Measurements from ENCODE around the gene FBXW9. TPM values are rescaled to one million over a fixed set of nuclear protein-coding genes. Genes with fewer than 3 reads are reported as not detected.
A peak's percentile ranks its signal among the peaks of the same experiment; 100 is the strongest.
"Not testable (repeated sequence)": the region's sequence is repeated elsewhere in the genome, so short reads cannot be mapped to it uniquely, and the experiment has no call there.

The FBXW9 gene
- total and polyA plus RNA-seq, 9 donors, result 0.37 to 14.8 (median 5.2) TPM

DNA sequence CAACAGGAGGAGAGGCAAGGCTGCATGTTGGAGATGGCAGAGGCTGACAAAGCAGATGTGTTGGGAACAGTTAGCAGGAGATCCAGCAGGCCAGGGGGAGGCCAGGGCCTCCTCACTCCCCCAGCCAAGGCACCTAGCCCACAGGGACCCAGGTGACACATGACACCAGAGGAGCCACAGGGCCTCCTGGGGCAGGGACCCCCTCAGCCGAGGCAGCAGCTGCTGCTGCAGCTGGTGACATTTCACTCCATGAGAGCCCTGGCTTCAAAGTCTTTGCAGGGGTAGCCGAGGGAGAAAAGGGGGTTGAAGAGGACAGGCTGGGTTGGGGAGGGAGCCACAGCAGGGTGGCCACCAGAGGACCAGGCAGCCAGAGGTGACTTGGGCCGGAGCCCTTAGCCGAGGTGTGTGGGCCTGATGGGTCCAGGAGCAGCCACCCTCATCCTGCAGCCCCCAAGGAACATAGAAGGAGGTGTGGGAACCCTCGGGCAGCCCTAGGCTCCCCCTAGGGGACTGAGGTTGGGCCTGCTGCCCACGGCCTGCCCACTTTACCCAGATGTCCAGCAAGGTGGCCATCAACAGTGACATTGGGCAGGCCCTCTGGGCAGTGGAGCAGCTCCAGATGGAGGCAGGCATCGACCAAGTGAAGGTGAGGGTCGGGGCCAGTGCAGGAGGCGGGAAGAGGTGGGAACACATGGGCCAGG lies 8.8 kb downstream of the FBXW9 start, which contains the start of gene GNG14:
TSS of gene GNG14 (plus strand) at position 503 of the 701 bp plus-strand sequence. CDS start at position 554, 51 bp downstream.
- H3K4me1 ChIP-seq (ENCODE audit: insufficient read depth), result no peaks in the 10 kb centered on the region
- no peak for DNase-seq
- TF ChIP-seq CTCF (IDR thresholded peaks at IDR 0.05), result no peak
- TF ChIP-seq POLR2A (IDR thresholded peaks at IDR 0.05), result no peak
- TF ChIP-seq EP300 (IDR thresholded peaks at IDR 0.05), result no peak
- no peaks in the 10 kb centered on the region for H3K36me3 ChIP-seq
- intact Hi-C loops (cut with DNase I), result no loop called here
- H3K27ac ChIP-seq, result no peak within 1 kb of the TSS
- H3K9me3 ChIP-seq, result no peaks in the 10 kb centered on the region
- no peak within 1 kb of the TSS for H3K4me3 ChIP-seq
- WGBS, 3 donors, result 74 to 89% (median 80%) methylated on average over 9 of the region's 9 CpGs
- no peaks in the 10 kb centered on the region for H3K27me3 ChIP-seq

- intact Hi-C loops (cut with DNase I), result no loop called here
- Histone ChIP-seq H3K9me3 (no peaks in the 10 kb centered on the region), H3K27ac (no peak overlapping the region), H3K27me3 (no peaks in the 10 kb centered on the region), H3K36me3 (no peaks in the 10 kb centered on the region), H3K4me1 (ENCODE audit: insufficient read depth) (no peaks in the 10 kb centered on the region), H3K4me3 (no peak overlapping the region)
- WGBS, 3 donors, result 70 to 76% (median 74%) methylated on average over 3 of the region's 3 CpGs
- TF ChIP-seq EP300 (IDR thresholded peaks at IDR 0.05), result no peak
- no peak for TF ChIP-seq CTCF (IDR thresholded peaks at IDR 0.05)
- no peak for TF ChIP-seq POLR2A (IDR thresholded peaks at IDR 0.05)
- DNase-seq, result no peak
These were observed 10.6 kb downstream of the FBXW9 start for GRCh38 chr19:12685831-12686230.

GRCh38 chr19:12681074-12681987 lies 15.1 kb downstream of the FBXW9 start, which contains the start of gene DHPS:
Gene DHPS, minus strand, starts transcription at chr19:12681880. Its CDS starts 114 bp downstream, at chr19:12681766.
- Histone ChIP-seq H3K27me3 (no peaks in the 10 kb centered on the region), H3K4me1 (ENCODE audit: insufficient read depth) (no peaks in the 10 kb centered on the region), H3K4me3 (peak within 1 kb of the TSS; percentile 96), H3K27ac (peak within 1 kb of the TSS; percentile 81 to 96), H3K36me3 (no peaks in the 10 kb centered on the region), H3K9me3 (no peaks in the 10 kb centered on the region)
- no peak for TF ChIP-seq CTCF (IDR thresholded peaks at IDR 0.05)
- TF ChIP-seq POLR2A (IDR thresholded peaks at IDR 0.05), result peak; percentile 55
- intact Hi-C loops (cut with DNase I), result no loop called here
- WGBS, 3 donors, result 0 to 1% (median 0%) methylated on average over 67 to 68 of the region's 68 CpGs
- peak; percentile 87 to 94 (median 91) for DNase-seq

GRCh38 chr19:12680034-12680433 lies 16.4 kb downstream of the FBXW9 start:
- no peaks in the 10 kb centered on the region for H3K27me3 ChIP-seq
- no peaks in the 10 kb centered on the region for H3K36me3 ChIP-seq
- intact Hi-C loops (cut with DNase I), result no loop called here
- DNase-seq, result peak in 1 of 5 donors; percentile 22
- H3K4me3 ChIP-seq, result no peak overlapping the region
- TF ChIP-seq CTCF (IDR thresholded peaks at IDR 0.05), result no peak
- no peak for TF ChIP-seq EP300 (IDR thresholded peaks at IDR 0.05)
- TF ChIP-seq POLR2A (IDR thresholded peaks at IDR 0.05), result no peak
- no peaks in the 10 kb centered on the region for H3K9me3 ChIP-seq
- WGBS, 3 donors, result 78 to 89% (median 82%) methylated on average over 9 of the region's 9 CpGs
- no peaks in the 10 kb centered on the region for H3K4me1 ChIP-seq (ENCODE audit: insufficient read depth)
- H3K27ac ChIP-seq, result no peak overlapping the region

DNA sequence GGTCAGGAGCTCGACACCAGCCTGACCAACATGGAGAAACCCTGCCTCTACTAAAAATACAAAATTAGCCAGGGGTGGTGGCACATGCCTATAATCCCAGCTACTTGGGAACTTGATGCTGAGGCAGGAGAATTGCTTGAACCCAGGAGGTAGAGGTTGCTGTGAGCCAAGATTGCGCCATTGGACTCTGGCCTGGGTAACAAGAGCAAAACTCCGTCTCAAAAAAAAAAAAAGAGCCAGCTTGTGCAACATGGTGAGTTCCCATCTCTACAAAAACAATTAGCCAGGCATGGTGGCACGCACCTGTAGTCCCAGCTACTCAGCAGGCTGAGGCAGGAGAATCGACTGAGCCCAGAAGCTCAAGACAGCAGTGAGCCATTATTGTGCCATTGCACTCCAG lies 18.4 kb downstream of the FBXW9 start:
- intact Hi-C loops (cut with DNase I), result loop anchor here in 1 of 4 donors (10.0 kb wide), 1 partner anchor 103 kb away; no protein-coding TSS in a partner anchor
- DNase-seq; H3K27me3 ChIP-seq; H3K27ac ChIP-seq; H3K9me3 ChIP-seq; H3K4me3 ChIP-seq; H3K4me1 ChIP-seq (ENCODE audit: insufficient read depth); H3K36me3 ChIP-seq: not testable (repeated sequence)
- WGBS, 3 donors, result 91 to 94% (median 93%) methylated on average over 5 of the region's 5 CpGs
